ENCODE measurements around the gene SPOCK1. TPM values are rescaled to one million over a fixed set of nuclear protein-coding genes. Genes with fewer than 3 reads are reported as not detected.

SPOCK1 gene
- total RNA-seq, 1 donor from 2014 or later: 8.4 TPM

DNA sequence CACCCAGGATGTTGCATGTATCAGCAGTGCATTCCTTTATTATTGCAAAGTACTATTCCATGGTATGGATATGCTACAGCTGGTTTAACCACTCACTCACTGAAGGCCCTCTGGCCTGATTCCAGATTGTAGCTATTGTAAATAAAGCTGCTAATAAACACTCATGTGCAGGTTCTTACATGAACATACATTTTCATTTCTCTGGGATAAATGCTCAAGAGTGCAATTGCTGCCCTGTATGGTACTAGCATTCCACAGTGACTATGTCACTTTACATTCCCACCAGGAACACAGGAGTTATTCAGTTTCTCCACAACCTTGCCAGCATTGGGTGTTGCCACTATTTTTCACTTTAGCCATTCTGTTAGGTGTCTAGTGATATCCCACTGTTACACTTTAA lies 267.6 kb downstream of the SPOCK1 start:
- ATAC-seq (no peak), DNase-seq (no peak)
- no peaks in the 10 kb centered on the region for H3K9me3 ChIP-seq
- H3K27me3 ChIP-seq (ENCODE audit: low read depth): no peaks in the 10 kb centered on the region
- TF ChIP-seq, protein P1, sequence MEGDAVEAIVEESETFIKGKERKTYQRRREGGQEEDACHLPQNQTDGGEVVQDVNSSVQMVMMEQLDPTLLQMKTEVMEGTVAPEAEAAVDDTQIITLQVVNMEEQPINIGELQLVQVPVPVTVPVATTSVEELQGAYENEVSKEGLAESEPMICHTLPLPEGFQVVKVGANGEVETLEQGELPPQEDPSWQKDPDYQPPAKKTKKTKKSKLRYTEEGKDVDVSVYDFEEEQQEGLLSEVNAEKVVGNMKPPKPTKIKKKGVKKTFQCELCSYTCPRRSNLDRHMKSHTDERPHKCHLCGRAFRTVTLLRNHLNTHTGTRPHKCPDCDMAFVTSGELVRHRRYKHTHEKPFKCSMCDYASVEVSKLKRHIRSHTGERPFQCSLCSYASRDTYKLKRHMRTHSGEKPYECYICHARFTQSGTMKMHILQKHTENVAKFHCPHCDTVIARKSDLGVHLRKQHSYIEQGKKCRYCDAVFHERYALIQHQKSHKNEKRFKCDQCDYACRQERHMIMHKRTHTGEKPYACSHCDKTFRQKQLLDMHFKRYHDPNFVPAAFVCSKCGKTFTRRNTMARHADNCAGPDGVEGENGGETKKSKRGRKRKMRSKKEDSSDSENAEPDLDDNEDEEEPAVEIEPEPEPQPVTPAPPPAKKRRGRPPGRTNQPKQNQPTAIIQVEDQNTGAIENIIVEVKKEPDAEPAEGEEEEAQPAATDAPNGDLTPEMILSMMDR (IDR thresholded peaks at IDR 0.05): no peak
- no peaks in the 10 kb centered on the region for H3K4me1 ChIP-seq
- intact Hi-C loops (cut with DNase I): no loop called here
- H3K4me3 ChIP-seq: no peak overlapping the region
- no peak overlapping the region for H3K27ac ChIP-seq
- no peaks in the 10 kb centered on the region for H3K36me3 ChIP-seq

DNA sequence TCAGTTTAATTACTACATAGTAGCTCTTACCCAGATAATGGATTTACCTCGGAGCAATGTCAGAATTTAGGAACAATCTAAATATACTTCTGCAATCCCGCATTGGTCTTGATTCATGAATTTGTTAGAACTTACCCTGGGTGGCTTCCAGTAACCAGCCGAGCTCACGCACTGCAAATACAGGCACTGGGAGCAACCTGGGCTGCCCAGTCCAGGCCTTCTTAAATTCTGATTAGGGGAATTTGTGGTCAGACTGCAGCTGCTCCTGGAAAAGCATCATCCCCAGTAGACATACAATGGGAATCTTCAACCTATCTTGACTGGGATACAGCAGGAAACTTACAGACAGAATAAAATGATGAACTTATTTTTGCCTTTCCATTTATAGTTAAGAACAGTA lies 270.3 kb downstream of the SPOCK1 start:
- Histone ChIP-seq H3K36me3 (no peaks in the 10 kb centered on the region), H3K4me3 (no peak overlapping the region), H3K4me1 (no peaks in the 10 kb centered on the region), H3K9me3 (no peaks in the 10 kb centered on the region), H3K27ac (no peak overlapping the region), H3K27me3 (ENCODE audit: low read depth) (no peaks in the 10 kb centered on the region)
- TF ChIP-seq, protein P1 (IDR thresholded peaks at IDR 0.05): no peak
- DNase-seq (no peak), ATAC-seq (no peak)
- intact Hi-C loops (cut with DNase I): no loop called here

DNA sequence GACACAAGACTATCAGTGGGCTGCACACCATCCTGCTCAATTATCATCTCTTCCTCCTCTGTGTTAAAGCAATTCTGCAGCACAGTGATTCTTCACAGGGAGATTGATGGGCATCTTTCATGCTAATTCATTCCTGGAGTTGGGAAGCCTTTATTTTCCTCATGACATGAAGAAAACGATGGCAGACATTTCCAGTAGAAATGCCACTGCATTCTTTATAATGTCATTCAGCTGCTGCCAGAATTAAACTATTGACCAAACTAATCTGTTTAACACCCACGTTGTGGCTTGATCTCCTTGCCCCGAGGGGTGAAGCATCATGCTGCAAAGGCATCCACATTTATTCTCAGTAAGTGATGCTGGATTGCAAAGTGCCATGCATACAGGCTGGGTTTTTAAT lies 273.0 kb downstream of the SPOCK1 start:
- TF ChIP-seq, protein P1 (IDR thresholded peaks at IDR 0.05): no peak
- Histone ChIP-seq H3K27me3 (ENCODE audit: low read depth) (no peaks in the 10 kb centered on the region), H3K36me3 (no peaks in the 10 kb centered on the region), H3K4me3 (no peak overlapping the region), H3K27ac (no peak overlapping the region), H3K4me1 (no peaks in the 10 kb centered on the region), H3K9me3 (no peaks in the 10 kb centered on the region)
- ATAC-seq (no peak), DNase-seq (no peak)
- intact Hi-C loops (cut with DNase I): no loop called here

DNA sequence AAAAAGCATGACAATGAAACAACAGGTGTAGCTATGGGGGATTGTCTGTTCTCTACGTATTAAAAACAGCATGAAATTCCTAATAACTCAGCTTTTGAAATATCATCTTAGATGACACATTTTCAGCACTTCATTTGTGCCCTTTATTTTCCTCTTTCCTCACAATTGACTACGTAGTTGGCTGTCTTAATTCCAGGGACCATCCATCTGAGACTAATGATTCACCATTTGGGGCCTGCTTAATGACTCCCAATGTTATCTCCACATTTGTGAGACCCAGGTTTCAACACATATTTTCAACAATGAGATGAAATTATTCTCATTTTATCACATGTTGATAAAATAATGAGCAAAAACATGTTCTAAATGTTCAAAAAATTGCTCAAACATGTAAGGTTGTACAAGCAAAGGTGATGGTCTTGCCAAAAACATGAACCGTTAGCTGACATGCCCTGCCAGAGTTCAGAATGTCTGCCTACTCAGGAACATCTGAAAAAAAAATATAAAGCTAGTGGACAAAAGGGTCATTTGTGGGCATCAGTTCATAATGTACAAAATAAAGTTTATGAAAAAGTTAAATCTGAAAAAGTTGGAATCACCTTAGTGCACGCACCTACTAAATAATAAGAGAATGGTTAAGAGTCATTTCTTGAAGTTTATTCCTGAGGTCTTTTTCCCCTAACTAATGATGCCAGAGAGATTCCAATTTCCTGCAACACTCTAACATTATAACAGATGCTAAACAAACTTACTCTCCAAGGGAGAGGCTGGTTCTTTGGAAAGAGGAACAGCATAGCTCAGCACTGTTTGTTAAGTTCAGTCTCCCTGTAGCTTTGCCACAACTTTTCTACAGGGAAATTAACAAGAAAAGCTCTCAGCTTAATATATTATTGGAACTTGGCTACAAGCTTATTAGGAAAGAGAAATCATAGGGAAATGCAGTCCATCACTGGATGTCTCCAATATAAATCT lies 275.5 kb downstream of the SPOCK1 start:
- ATAC-seq: no peak
- no peak overlapping the region for H3K4me3 ChIP-seq
- intact Hi-C loops (cut with DNase I): no loop called here
- no peaks in the 10 kb centered on the region for H3K9me3 ChIP-seq
- no peaks in the 10 kb centered on the region for H3K36me3 ChIP-seq
- DNase-seq: no peak
- no peaks in the 10 kb centered on the region for H3K4me1 ChIP-seq
- H3K27ac ChIP-seq: no peak overlapping the region
- TF ChIP-seq, protein P1 (IDR thresholded peaks at IDR 0.05): no peak
- H3K27me3 ChIP-seq (ENCODE audit: low read depth): peaks cover 6% of the 10 kb centered on the region

DNA sequence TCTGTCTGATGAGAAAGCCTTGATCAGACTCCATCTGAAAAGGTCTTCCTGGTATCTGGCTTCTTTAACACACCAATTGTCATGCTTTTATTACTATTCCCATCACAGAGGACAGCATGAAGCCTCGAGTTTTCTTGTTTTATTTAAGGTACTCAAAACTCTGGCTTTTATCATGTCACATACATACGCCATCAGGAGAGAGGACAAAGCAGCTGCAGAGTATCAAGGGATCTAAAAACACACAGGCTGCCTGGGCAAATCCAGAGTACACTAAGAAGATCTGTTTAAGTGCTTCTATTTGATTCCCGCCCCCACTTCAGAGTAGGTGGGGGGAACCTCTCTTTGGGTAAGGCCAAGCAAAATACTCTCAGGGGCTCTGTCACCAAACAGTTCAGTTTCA lies 277.2 kb downstream of the SPOCK1 start:
- TF ChIP-seq, protein P1 (IDR thresholded peaks at IDR 0.05): no peak
- no peak overlapping the region for H3K4me3 ChIP-seq
- H3K27ac ChIP-seq: no peak overlapping the region
- H3K27me3 ChIP-seq (ENCODE audit: low read depth): peaks cover 6% of the 10 kb centered on the region
- DNase-seq (no peak), ATAC-seq (no peak)
- intact Hi-C loops (cut with DNase I): no loop called here
- H3K4me1 ChIP-seq: no peaks in the 10 kb centered on the region
- no peaks in the 10 kb centered on the region for H3K36me3 ChIP-seq
- no peaks in the 10 kb centered on the region for H3K9me3 ChIP-seq

Measured in lower lobe of right lung (tissue), 2 donors.